ENCODE data around the gene TOR4A.

The TOR4A gene

GRCh38 chr9:137273611-137274320 lies 3.8 kb upstream of the TOR4A start:
- DNase-seq: no peak

GRCh38 chr9:137275203-137275587 lies 2.3 kb upstream of the TOR4A start:
- DNase-seq: no peak

- DNase-seq: no peak
These were observed 1.7 kb upstream of the TOR4A start for GRCh38 chr9:137275588-137276472.

GRCh38 chr9:137276473-137277328 lies 825 bp upstream of the TOR4A start:
- peak; percentile 65 for DNase-seq

- DNase-seq: no peak
These were observed 655 bp downstream of the TOR4A start for GRCh38 chr9:137278061-137278701.

GRCh38 chr9:137278721-137279711 lies 1.5 kb downstream of the TOR4A start:
- DNase-seq: no peak

GRCh38 chr9:137279741-137280473 lies 2.4 kb downstream of the TOR4A start:
- no peak for DNase-seq

- DNase-seq: no peak
These were observed 3.2 kb downstream of the TOR4A start for GRCh38 chr9:137280474-137281344.

- DNase-seq: no peak
These were observed 4.0 kb downstream of the TOR4A start for GRCh38 chr9:137281345-137282116.

GRCh38 chr9:137286975-137287383 lies 9.5 kb downstream of the TOR4A start:
- DNase-seq: peak; percentile 17

- no peak for DNase-seq
These were observed 15.6 kb downstream of the TOR4A start for GRCh38 chr9:137293094-137293481.

- DNase-seq: no peak
These were observed 16.1 kb downstream of the TOR4A start for GRCh38 chr9:137293482-137294090.

GRCh38 chr9:137294091-137294680 lies 16.7 kb downstream of the TOR4A start:
- DNase-seq: peak; percentile 17

GRCh38 chr9:137294681-137295237 lies 17.2 kb downstream of the TOR4A start:
- peak; percentile 28 for DNase-seq

GRCh38 chr9:137295238-137295811 lies 17.8 kb downstream of the TOR4A start:
- DNase-seq: no peak

- DNase-seq: no peak
These were observed 18.5 kb downstream of the TOR4A start for GRCh38 chr9:137295849-137296669.
